Fibroblast of villous mesenchyme (primary cell): Measurements from ENCODE around the gene REG4. TPM values are rescaled to one million over a fixed set of nuclear protein-coding genes. Genes with fewer than 3 reads are reported as not detected.
A peak's percentile ranks its signal among the peaks of the same experiment; 100 is the strongest.

Source experiments
- DNase-seq: peaks from one replicate; pipeline ENCODE4 v3.0.0-alpha.2; 2010; ENCODE audit warnings: low read depth
- H3K4me3 ChIP-seq: 2 replicates; pipeline ENCODE4 v1.5.1; 2011; ENCODE audit warnings: low read depth, mild to moderate bottlenecking, low read length
- CTCF ChIP-seq: IDR thresholded peaks from 2 replicates; pipeline ENCODE4 v1.5.1; 2012; ENCODE audit warnings: low read depth, mild to moderate bottlenecking, low read length; ENCODE audit not compliant: insufficient read depth
- total RNA-seq: library from RNA; depleted of rRNA; stranded (reverse); fragments of >200 nt; gene quantifications from 2 replicates; pipeline ENCODE4 v1.2.3, GENCODE V29; 2012

REG4 gene
- total RNA-seq, 1 donor = not detected

GRCh38 chr1:119808972-119809550, 2.2 kb downstream of the REG4 start:
- TF ChIP-seq CTCF = peak; percentile 95
- H3K4me3 ChIP-seq = no peak overlapping the region
- DNase-seq = peak; percentile 78

GRCh38 chr1:119808491-119808890, 2.8 kb downstream of the REG4 start:
- TF ChIP-seq CTCF = no peak
- DNase-seq = no peak

GRCh38 chr1:119806489-119806888, 4.8 kb downstream of the REG4 start:
- no peak overlapping the region for H3K4me3 ChIP-seq
- TF ChIP-seq CTCF = no peak
- no peak for DNase-seq

More at GRCh38 chr1:119808491-119808890, 2.8 kb downstream of the REG4 start:
- no peak overlapping the region for H3K4me3 ChIP-seq

GRCh38 chr1:119805746-119806145, 5.5 kb downstream of the REG4 start:
- H3K4me3 ChIP-seq = no peak overlapping the region
- no peak for TF ChIP-seq CTCF
- no peak for DNase-seq

- TF ChIP-seq CTCF = no peak
- H3K4me3 ChIP-seq = no peak overlapping the region
- DNase-seq = no peak
These were observed 6.0 kb downstream of the REG4 start for GRCh38 chr1:119805247-119805646.

- DNase-seq = no peak
- no peak overlapping the region for H3K4me3 ChIP-seq
- TF ChIP-seq CTCF = no peak
These were observed 11.6 kb downstream of the REG4 start for GRCh38 chr1:119799599-119800177.

GRCh38 chr1:119799003-119799402, 12.3 kb downstream of the REG4 start:
- no peak for TF ChIP-seq CTCF
- no peak overlapping the region for H3K4me3 ChIP-seq
- DNase-seq = no peak
